ENCODE results near the gene FBN2.

Gene FBN2

GRCh38 chr5:128534726-128535125 lies 3.3 kb downstream of the FBN2 start:
- TF ChIP-seq, protein P1, sequence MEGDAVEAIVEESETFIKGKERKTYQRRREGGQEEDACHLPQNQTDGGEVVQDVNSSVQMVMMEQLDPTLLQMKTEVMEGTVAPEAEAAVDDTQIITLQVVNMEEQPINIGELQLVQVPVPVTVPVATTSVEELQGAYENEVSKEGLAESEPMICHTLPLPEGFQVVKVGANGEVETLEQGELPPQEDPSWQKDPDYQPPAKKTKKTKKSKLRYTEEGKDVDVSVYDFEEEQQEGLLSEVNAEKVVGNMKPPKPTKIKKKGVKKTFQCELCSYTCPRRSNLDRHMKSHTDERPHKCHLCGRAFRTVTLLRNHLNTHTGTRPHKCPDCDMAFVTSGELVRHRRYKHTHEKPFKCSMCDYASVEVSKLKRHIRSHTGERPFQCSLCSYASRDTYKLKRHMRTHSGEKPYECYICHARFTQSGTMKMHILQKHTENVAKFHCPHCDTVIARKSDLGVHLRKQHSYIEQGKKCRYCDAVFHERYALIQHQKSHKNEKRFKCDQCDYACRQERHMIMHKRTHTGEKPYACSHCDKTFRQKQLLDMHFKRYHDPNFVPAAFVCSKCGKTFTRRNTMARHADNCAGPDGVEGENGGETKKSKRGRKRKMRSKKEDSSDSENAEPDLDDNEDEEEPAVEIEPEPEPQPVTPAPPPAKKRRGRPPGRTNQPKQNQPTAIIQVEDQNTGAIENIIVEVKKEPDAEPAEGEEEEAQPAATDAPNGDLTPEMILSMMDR (conservative IDR thresholded peaks at IDR 0.05), result no peak
- no peak for TF ChIP-seq ZFX (IDR thresholded peaks at IDR 0.05)
- no peak overlapping the region for H3K27ac ChIP-seq

- TF ChIP-seq, protein P1 (conservative IDR thresholded peaks at IDR 0.05), result no peak
- H3K27ac ChIP-seq, result no peak overlapping the region
Measured at GRCh38 chr5:128532776-128533175, 5.3 kb downstream of the FBN2 start.

DNA sequence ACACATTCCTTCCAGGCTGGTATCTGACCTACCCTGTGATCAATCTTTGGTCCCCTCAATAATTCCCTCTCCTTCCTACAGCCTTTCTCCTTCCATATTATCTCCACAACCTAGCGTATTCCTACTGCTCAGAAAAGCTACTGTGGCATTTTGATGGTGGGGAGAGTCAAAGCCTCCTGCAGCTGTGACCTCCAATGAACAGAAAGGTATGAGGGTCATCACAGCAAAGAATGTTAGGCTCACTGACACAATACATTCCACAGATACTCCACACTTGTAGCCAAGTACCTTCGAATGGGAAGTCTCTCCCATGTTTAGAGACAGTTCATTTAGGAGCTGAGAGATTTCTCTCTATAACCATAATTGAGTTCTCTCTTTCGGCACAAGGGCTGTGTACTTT lies 5.9 kb downstream of the FBN2 start:
- TF ChIP-seq, protein P1 (conservative IDR thresholded peaks at IDR 0.05), result no peak
- TF ChIP-seq ZFX (IDR thresholded peaks at IDR 0.05), result no peak
- H3K27ac ChIP-seq, result no peak overlapping the region

DNA sequence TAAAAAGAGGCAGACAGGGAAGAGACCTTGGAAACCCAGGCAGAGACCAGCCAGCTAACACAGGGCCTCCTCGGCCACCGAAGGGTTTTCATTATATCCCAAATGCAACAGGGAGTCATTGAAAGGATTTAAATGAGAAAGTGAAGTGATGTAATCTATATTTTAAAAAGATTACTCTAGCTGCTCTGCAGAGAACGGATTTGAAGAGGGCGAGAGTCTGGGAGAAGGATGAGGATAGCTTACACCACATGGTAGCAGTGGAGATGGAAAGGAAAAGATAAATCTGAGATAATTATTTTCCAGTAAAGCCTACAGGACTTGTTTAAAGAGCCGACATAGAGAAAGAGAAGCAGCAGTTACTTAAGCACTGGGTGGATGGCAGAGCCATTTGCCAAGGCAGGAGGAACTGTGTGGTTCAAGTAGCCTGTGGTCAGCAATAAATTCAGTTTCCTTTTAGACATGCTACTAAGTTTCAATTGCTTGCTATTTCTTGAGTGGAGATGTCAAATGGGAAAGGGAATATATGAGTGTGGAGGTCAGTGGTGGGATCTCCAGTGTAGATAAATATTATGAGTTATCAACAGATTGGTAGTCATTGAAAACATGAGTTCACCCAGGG lies 9.3 kb downstream of the FBN2 start:
- no peak for TF ChIP-seq ZFX (IDR thresholded peaks at IDR 0.05)
- TF ChIP-seq, protein P1 (conservative IDR thresholded peaks at IDR 0.05), result no peak
- H3K27ac ChIP-seq, result no peak overlapping the region

- no peak for TF ChIP-seq ZFX (IDR thresholded peaks at IDR 0.05)
- TF ChIP-seq, protein P1 (conservative IDR thresholded peaks at IDR 0.05), result no peak
- H3K27ac ChIP-seq, result no peak overlapping the region
Measured at GRCh38 chr5:128528126-128528525, 9.9 kb downstream of the FBN2 start.

DNA sequence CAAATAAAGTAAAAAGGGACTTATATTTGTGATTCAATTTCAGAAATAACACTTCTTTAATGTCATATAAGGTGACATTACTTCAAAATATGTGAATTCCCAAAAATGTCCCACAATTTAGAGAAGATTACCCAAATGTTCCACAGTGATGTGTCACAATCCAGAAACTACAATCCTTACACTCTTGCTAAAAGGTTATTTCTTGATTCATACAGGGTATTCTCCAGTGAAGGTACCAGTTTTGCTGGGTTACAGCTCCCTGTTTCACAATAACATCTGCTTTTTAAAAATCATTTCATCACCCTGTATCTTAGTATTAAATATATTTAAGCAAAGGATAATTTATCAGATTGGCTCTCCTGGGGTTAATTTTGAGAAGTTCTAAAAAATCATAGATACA lies 11.0 kb downstream of the FBN2 start:
- TF ChIP-seq, protein P1 (conservative IDR thresholded peaks at IDR 0.05), result no peak
- TF ChIP-seq ZFX (IDR thresholded peaks at IDR 0.05), result no peak
- no peak overlapping the region for H3K27ac ChIP-seq

GRCh38 chr5:128522336-128522735 lies 15.7 kb downstream of the FBN2 start:
- TF ChIP-seq ZFX (IDR thresholded peaks at IDR 0.05), result no peak
- TF ChIP-seq, protein P1 (conservative IDR thresholded peaks at IDR 0.05), result no peak
- H3K27ac ChIP-seq, result no peak overlapping the region

Data from C4-2B (cell line).